GM19351 (cell line): Measurements from ENCODE around the gene GAREM1.

Experiments used
- ATAC-seq: cut with Tn5 transposase; IDR thresholded peaks from one replicate; pipeline ENCODE4 v1.9.1; 2021; ENCODE audit warnings: mild to moderate bottlenecking, moderate library complexity; ENCODE audit not compliant: unreplicated experiment

GAREM1 gene

DNA sequence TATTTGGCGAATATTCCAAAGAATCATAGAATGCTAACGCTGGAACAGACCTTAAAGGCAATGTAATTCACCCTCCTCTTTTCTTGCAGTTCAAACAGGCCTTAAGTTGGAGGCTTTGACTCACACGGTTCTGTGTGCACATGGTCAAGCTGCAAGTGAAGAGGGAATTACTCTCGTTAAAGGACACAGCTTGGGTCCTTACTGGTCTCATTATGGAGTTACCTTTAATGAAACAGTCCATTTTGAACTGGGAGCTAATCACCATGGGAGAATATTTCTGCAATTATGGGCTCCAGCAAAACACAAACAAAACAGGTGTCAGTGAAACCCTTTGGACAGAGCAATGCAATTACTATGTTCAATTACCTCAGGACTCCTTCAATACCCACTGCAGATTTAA is 135.5 kb downstream of the GAREM1 start:
- no peak for ATAC-seq

DNA sequence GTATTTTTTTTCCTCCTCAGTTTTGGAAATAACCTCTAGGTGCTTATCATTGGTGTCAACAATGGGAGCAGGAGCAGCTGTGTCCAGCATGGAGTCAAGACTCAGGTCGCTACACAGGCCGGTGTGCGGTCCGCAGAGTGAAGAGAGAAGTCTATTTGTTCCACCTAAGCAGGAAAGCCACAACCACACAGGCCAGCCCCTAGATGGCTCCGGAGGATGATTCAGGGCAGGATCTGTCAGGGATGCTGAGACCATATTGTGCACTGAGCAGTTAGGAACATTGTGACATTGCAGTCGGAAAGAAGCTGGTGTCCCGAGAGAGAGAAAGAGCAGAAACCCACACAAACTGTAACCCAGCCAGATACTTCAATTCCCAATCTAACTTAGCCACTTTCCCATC is 136.9 kb downstream of the GAREM1 start:
- no peak for ATAC-seq

DNA sequence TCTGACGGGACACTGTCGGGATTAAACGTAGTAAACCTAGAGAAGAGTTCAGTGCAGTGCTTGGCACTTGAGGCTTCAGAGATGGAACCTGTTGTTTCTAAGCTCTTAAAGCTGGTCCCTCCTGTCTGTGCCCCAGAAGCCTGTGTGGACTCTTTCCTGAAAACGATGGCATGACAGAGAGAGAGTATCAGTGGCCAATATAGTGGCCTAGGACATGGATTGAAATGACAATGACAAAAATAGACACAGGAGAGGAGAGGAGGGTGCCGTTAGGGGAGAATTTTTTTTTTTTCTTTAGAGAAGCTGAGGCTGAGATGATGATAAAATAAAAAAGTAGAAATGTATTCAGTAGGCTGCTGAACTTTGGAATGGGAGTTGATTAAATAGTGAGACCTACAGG is 138.0 kb downstream of the GAREM1 start:
- no peak for ATAC-seq

GRCh38 chr18:32328974-32329373 is 141.7 kb downstream of the GAREM1 start:
- ATAC-seq = no peak

DNA sequence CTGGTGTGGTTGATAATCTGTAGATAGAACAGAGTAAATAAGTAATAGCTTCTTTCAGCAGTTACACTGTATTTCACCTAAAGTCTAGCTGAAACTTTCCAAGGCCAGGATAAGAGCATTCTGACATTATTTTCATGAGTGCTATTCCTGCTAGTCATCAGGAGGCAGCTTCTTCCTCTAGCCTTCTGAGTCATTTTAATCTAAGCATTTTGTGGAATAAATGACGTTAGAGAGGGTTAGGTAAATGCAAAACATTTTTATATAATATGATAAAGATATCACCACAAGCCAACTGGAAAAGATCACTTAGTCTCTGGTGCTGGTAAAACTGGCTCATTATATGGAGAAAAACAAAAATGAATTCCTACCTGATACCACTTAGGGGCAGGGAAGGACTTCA is 142.3 kb downstream of the GAREM1 start:
- no peak for ATAC-seq

DNA sequence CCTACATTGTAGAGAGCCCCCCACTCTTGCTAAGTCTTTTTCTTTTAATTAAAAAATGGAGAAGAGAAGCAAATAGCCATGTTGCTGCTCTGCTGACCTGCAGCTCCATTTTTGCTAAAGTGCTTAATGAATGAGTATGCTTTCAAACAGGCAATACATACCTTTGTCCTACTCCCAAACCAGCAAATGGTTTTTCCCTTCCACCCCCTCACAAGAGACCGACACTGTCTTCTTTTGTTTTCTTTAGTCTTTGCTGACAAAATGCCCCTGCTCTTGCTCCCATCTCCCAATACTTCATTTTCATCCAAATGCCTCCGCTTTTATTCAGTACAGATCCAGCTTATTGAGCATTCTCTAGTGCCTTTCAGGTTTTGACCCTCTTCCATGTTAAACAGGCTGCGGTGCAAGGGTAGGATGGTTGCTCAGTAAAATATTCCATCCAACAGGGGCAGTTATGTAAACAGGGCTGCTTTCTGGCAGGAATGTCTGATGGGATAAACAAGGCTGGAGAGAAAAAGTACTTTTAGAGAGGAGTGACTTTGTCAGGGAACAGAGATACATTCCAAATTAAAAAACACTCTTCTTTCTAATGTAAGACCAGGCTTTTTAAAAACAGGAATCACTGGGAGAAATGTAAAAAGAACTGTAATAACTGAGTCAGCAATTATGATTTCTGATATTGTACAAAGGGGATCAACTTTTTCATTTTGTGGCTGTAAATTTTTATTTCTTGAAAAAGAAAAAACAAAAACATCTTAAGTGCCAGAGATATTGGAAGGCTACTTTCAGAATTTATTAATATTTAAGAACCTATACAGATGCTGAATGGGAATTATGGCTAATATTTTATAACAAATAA is 144.0 kb downstream of the GAREM1 start:
- ATAC-seq = no peak

DNA sequence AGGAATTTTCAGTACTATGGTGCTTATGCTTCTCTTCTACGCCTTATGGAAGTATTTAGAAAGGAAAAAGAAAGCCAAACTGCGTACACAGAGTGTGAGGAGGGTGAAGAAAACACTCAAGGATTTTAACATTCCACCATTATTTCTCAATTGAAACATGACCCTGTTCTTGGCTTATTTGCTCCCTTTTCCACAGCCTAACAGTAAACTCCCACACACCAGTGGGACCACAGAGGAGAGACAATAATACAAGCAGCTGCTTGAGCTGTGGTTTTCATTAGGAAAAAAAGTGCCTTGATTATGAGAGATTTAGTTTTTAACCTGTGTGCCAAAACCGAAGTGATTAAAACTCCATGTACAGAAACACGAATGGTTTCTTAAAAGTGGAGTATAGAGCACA is 146.5 kb downstream of the GAREM1 start:
- no peak for ATAC-seq

GRCh38 chr18:32321826-32322225 is 148.9 kb downstream of the GAREM1 start:
- no peak for ATAC-seq

DNA sequence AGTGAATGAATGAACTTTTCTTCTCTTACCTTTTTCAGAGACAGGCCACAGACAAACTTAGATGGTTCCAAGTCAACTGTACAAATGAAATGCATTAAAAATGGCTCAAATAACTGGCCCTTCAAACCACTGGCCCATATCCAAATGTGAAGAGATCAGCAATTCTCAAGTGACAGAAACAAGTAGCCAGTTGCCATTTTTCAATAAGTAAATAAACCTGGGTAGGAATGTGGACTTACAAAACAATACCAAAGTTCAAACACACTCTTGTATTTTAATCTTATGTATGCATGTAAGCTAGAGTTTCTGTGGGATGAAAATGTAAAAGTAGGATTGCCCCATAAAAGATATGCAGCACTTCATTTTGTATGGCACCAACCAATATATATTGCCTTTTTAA is 151.6 kb downstream of the GAREM1 start:
- ATAC-seq = no peak

DNA sequence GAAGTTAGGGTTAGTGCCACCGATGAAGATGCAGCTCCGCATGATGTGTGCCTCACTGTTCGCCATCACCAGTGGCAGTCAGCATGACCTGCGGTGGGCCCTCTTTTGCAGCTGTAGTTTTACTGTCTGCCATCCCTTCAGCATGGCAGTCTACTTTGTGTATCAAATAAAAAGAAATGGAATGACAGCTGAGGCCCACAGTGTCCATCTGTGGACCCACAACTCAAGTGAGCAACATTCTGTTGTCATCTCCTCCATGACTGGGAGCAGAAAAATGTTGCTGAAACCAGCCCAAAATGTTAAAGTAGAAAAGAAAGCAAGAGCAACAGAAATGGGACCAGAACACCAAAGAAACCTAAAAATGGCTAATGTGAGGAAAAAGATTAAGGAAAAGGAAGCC is 152.1 kb downstream of the GAREM1 start:
- no peak for ATAC-seq

DNA sequence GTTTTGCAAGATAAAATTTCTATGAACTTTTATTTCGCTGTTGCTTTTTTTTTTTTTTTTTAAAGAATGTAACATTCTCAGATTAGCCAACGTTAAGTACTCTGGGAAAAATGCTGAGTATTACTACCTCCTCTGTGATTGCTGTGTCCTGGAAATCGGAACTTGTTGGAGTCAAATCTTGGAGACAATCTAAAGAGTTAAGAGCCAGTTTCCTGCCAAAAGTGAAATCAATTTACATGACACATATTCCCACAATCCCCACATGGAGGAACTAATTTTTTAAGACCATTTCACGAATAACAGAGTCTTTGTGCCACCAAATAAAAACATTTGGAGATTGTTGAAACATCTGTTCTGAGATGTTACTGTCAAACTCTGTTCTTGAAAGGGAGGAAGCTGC is 153.0 kb downstream of the GAREM1 start:
- ATAC-seq = no peak

- ATAC-seq = no peak
Observed at GRCh38 chr18:32315881-32316280, 154.8 kb downstream of the GAREM1 start.

DNA sequence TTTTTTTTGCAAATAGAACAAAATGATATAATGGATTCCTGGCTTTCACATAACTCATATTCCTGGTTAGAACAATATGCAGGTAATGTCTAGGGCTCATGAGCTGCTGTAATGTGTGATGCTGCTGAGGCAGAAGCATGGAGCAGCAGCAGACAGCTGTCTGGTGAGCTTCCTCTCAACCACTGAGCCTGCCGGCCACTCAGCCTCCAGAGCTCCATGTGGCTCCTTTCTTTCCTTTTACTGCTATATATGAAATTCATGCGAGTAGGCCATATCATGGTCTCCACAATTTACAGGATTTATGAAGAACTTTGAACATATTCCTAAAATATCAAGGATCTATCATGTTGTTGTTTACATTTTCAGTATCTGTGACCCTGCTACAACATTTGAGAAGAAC is 159.9 kb downstream of the GAREM1 start:
- no peak for ATAC-seq

DNA sequence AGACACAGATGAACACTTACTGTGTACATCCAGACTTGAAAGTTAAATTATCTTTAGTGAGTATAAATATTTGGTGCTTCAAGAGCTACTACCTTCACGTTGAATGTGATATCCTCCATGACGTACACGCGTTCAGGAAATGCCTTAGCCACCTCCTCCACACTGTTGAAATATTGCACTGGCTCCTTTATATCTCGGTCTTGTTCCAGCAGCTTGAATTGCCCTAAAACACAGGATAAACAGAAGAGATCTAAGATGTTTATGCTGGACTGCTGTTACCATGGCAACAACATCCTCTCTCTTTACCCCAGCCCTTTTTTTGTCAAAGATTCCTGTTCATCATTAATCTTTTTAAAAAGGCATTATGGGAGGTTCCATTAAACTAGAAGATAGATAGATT is 160.6 kb downstream of the GAREM1 start:
- ATAC-seq = no peak

GRCh38 chr18:32308493-32309120 is 162.1 kb downstream of the GAREM1 start:
- ATAC-seq = no peak

GRCh38 chr18:32303400-32303799 is 167.3 kb downstream of the GAREM1 start:
- no peak for ATAC-seq

DNA sequence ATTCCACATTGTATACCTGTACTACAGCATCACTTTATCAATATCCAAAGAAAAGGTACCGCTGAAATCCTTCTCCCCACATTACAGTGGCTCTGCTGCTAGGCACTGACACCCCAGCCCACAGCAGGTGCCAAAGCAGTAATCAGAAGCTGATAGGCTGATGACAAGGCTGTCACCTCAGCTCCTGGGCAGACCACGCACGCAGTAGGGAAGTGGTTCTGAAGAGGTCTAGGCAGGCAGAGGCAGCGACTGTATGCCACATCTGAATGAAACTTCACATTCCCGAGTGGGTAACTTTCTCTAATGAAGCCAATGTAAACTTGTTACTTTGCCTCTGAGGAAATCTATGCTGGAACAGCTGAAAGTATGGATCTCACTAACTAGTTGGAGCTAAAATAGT is 167.9 kb downstream of the GAREM1 start:
- ATAC-seq = no peak

DNA sequence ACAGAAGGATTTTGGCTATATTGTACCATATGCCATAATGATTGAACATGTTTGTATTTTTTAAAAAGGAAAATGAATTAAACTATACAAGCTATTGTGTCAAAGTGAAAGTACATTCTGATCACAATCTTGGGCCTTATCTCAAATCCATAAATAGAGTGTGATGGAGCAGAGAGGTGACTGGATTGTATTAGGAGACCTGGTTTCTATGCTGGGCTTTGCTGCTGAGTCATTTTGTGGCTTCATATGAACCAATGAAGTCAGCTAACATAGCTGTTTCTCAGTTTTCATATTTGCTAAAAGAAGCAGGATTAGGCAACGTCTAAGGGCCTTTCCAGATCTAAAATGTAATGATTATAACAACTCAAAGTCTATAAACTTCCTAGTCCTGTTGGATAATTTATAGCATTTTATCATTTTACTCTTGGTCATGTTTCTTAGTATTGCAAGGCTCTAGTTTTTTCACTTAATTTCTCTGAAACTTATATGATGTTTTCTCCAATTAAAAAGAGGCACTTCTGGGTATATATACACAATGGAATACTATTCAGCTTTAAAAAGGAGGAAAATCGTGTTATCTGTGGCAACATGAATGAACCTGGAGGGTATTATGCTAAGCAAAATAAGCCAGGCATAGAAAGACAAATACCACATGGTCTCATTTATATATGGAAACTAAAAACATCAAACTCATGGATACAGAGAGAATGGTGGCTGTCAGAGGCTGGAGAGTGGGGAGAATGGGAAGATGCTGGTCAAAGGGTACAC is 168.5 kb downstream of the GAREM1 start:
- ATAC-seq = peak; percentile 94

- no peak for ATAC-seq
Observed at GRCh38 chr18:32301361-32301760, 169.3 kb downstream of the GAREM1 start.

GRCh38 chr18:32300914-32301313 is 169.8 kb downstream of the GAREM1 start:
- no peak for ATAC-seq

- no peak for ATAC-seq
Observed at GRCh38 chr18:32299484-32299883, 171.2 kb downstream of the GAREM1 start.

DNA sequence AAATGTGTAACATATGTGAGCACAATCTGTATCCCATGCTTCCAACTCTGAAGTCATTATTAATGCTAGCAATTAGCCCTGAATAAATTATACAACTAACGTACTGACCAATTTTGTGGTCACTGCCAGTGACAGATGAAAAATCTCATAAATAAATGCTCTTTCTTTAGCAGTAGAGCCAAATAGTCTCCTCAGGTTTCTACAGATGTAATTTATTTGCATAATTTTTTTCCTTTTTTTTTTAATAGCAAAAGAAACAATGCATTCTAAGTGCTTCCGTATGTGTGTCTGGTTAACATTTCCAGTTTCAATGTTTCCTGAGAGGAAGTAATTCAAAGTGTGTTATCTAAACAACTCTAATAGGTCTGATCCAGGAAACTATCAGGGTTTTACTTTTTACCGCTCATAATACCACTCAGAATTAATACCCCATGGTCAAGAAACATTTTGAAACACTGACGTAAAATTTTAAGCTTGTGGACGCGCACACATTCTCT is 172.5 kb downstream of the GAREM1 start:
- ATAC-seq = no peak
